Liver (tissue), 3 donors: ENCODE data around the gene NUDT17.

Experiments used
- CTCF ChIP-seq: fragments of 150-350 bp; IDR thresholded peaks from 2 replicates; pipeline ENCODE4 v1.5.1; 2017; ENCODE audit warnings: improper control_type of control experiment, low read depth, low read length; ENCODE audit not compliant: missing input control
- RXRA ChIP-seq, 2 donors: IDR thresholded peaks; 2 replicates each; pipeline ENCODE4 v1.6.1; 2017 to 2018; ENCODE audit warnings: antibody characterized with exemption in 2 of 2, mild to moderate bottlenecking in 1 of 2
- SP1 ChIP-seq: IDR thresholded peaks from 2 replicates; pipeline ENCODE4 v1.6.1; 2018; ENCODE audit warnings: antibody characterized with exemption, mild to moderate bottlenecking
- donor health status: healthy.
- donor health status: healthy.

- no peak for TF ChIP-seq RXRA (IDR thresholded peaks at IDR 0.05)
- TF ChIP-seq CTCF, result no peak
- TF ChIP-seq SP1, result no peak
Observed at GRCh38 chr1:145827966-145828365, 17.5 kb upstream of the NUDT17 start.
